ENCODE results near the gene VCAN.
"Not testable (repeated sequence)": the region's sequence is repeated elsewhere in the genome, so short reads cannot be mapped to it uniquely, and the experiment has no call there.

The VCAN gene

GRCh38 chr5:83471405-83472212 lies at the start of gene VCAN:
Gene VCAN (plus strand): TSS chr5:83471744. CDS start chr5:83483519, 11,775 bp downstream.
- DNase-seq, result no peak

GRCh38 chr5:83422284-83422683 lies 49.3 kb upstream of the VCAN start:
- no peak for DNase-seq

GRCh38 chr5:83426855-83427254 lies 44.7 kb upstream of the VCAN start:
- DNase-seq, result no peak

DNA sequence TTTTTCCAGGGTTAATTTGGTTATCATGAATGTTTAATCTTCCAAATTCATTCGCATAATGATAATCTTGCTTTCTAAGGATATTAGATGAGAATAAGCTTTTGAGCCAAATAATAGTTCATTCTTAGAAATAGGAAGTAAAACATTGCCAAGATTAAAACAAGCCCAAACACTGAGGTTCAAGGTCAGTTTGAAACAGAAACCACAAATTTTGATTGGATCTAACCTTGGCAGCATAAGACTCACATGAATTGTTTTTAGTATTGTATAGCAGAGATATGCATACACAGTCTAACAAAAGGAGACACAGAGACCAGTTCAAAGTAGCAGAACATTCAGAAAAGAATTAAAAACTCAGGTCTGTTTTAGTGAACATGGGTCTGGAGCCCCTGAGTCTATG lies 43.4 kb upstream of the VCAN start:
- DNase-seq, result no peak

- DNase-seq, result no peak
Measured at GRCh38 chr5:83428890-83429289, 42.7 kb upstream of the VCAN start.

DNA sequence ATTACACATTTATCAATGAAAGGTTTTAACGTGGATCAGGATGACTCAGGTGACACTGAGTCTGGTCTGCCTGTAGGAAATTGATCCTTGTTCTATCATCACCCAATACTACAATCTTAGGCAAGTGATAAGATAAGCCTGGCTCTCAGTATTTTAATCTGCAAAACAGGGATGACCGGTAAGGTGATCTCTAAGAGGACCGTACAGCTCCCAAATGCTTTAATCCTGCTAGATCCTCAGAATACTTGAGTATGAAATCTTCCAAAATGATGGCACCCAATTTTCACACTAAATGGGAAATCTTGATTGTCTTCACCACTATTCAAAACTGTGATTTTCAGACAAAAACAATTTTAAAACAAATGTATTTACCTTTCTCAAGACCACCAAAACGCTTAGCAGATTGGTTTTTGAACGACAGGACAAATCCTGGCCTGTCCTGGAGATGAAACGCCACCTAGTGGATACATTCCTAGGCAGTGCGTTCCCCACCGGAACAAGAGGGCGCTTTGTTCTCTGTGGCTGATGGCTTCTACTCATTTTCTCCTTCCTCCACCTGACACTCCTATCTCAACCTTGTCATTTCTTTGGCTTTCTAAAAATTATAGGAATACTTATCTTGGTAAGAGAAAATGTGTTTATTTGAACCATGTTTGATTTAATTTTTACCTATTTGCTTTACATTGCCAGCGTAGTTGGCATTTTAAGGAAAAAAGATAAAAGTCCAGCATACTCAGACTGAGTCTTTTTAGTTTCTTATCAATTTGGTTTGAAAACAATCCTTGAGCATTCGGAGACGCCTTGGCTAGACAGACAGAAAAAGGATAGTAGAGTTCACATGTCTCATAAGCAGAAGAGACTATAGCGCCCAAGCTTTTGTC lies 41.2 kb upstream of the VCAN start:
- peak; percentile 16 to 69 for DNase-seq

GRCh38 chr5:83433891-83434290 lies 37.7 kb upstream of the VCAN start:
- no peak for DNase-seq

DNA sequence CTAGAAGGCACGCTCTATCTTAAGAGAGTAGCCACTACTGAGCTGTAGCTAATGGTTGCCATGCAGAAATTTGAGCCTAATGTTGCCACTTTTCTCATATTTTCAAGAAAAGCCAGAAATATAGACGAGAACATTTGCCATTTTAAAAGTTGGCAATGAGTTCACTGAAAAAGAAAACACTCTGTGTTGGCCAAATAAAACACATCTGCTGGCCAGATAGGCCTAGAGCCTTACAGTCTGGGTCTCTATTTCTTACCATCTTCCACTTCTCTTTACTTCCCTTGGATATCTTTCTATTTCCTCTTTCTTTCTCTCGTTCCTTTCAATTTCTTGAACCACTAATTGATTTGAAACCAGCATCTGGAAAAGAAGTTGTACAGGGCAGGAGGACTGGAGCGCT lies 36.6 kb upstream of the VCAN start:
- DNase-seq, result no peak

DNA sequence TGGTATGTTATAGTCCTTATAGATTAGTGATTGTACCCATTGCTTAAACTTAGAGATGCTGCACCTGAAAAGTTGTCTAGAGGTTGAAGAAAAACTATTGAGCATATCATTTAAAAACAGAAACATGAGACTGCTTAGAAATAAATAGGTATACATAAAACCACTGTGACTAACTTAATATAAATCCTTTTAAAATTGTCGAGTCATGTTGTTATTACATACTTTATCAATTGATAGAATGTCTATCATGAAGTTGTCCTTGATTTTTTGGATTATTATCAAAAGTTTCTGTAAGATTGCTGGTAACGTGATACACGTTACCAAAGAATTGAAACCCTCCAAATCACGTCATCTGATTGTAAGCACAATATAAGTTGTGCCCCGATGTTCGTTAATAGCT lies 35.3 kb upstream of the VCAN start:
- no peak for DNase-seq

DNA sequence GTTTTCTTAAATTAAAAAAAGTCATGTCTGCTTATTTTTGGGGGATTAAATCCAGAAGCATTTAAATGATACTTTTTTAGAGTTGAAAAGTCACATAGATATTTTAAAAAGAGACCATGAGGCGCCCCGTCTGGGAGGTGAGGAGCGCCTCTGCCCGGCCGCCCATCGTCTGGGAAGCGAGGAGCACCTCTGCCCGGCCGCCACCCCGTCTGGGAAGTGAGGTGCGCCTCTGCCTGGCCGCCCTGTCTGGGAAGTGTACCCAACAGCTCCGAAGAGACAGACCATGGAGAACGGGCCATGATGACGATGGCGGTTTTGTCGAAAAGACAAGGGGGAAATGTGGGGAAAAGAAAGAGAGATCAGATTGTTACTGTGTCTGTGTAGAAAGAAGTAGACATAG lies 33.8 kb upstream of the VCAN start:
- not testable (repeated sequence) for DNase-seq

DNA sequence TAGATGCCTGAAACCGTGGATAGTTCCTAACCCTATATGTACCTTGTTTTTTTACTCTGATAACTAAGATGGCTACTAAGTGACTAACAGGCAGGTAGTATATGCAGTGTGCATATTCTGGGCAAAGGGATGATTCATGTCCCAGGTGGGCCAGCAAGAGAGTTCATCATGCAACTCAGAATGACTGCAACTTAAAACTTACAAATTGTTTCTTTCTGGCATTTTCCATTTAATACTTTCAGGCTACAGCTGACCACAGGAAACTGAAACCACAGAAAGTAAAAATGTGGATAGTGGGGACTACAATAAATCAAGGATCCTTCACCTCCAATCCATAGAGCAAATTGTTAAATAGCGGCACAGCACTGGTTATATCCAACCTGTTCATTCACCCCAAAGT lies 30.7 kb upstream of the VCAN start:
- no peak for DNase-seq

DNA sequence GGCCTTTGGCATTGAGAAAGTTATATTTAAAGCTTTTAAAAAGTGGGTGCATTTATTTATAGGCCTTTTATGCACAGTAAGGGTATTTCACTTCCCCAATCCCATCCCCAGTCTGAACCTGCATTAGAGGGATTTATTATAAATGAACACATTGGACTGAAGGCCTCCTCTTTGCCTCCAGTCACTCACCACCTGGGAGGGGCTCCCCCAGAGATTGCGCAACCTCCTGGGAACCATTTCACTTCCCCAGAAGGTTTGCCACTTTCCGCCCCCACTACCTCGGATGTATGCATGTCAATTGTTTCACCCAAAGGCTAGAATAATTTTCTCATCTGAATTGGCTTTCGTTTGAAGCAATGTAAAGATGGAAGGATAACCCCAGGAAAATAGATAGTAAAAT lies 29.8 kb upstream of the VCAN start:
- no peak for DNase-seq

DNA sequence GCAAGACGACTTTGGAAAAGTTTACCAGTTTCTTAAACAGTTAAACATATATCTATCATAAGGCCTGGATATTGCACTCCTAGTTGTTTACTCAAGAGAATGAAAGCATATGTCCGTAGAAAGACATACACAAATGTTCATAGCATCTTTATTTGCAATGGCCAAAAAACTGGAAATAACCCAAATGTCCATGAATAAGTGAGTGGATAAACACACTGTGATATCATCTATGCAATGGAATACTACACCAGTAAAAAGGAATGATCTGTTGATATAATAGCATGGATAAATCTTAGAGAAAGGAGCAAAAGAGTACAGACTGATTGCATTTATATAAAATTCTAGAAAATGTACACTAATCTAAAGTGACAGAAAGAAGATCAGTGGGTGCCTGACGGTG lies 28.0 kb upstream of the VCAN start:
- DNase-seq, result no peak

DNA sequence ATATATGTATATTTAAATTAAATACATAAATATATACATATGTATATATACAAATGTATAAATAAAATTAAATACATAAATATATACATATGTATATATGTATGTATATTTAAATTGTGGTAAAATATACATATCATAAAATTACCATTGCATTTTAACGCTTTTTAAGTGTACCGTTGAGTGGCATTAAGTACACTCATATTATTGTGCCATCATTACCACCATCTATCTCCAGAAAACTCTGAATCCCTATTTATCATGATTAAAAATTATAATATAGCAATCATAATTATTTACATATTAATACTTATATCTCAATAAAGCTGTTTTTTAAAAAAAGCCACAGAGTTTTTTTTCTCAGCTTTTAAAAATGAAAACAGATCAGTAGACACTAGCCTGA lies 27.1 kb upstream of the VCAN start:
- DNase-seq, result no peak

- DNase-seq, result no peak
Measured at GRCh38 chr5:83446253-83446947, 25.1 kb upstream of the VCAN start.

DNA sequence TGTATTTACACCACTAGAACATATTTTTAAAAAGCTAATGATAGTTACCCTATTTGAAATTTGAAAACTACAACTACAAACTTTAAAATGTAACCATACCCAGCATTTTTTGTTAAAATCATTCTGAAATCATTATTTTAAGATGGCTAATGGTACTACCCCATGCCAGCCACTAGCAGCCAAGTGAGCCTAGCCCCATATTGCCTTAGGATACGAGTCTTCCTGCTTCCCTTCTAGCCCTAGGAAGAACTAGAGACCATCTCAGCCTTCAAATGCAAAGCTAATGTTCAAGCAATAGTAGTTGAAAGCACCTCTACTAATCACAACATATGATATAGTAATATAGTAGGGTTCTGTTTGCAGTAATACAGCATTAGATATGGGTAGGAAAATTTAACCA lies 24.0 kb upstream of the VCAN start:
- DNase-seq, result no peak

DNA sequence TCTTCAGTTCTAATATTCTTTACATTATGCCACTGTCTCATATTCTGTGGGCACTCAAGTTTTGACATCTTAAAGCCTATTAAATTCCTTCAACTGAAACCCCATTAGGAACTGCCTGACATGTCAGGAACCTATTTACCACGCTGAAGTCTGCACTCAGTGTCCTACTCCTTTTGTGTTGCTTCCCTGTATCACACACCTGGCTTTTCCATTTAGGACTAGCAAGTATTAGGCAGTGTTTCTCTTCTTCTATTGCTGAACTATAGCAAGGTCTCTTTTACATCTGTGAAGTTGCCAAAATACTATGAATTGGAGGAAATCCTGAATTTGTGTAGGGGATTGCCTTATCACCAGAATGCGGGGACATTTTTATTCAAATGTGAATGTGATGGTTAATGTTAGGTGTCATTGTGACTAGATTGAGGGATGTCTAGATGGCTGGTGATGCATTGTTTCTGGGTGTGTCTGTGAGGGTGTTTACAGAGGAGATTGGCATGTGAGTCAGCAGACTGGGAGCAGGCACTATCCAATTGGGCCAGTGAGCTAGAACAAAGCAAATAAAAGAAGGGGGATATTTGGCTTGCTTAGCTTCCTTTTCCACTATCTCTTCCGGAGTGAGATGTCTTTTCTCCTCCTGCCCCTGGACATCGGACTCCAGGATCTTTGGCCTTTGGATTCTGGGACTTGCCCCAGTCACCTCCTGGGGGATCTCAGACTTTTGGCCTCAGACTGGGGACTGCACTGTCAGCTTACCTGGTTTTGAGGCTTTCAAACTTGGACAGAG lies 21.2 kb upstream of the VCAN start:
- no peak for DNase-seq

GRCh38 chr5:83450967-83451248 lies 20.6 kb upstream of the VCAN start:
- DNase-seq, result no peak

DNA sequence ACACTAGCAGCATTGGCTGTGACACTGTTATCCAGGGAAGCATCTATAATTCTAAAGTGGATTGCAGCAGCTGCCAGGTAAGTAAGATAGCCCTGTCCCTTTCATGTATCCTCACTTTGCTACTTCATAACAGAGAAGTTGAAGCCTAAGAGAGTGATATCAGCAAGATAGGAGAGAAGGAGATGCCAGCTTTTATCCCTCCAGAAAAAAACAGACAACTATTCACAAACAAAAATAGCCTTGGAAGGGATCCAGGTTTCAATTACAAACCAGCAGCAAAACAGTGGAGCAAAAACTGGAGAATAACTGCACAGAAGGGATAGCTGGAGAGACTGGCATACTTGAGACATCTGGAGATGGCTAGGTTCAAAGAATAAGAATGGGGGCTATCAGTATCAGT lies 19.6 kb upstream of the VCAN start:
- DNase-seq, result no peak

DNA sequence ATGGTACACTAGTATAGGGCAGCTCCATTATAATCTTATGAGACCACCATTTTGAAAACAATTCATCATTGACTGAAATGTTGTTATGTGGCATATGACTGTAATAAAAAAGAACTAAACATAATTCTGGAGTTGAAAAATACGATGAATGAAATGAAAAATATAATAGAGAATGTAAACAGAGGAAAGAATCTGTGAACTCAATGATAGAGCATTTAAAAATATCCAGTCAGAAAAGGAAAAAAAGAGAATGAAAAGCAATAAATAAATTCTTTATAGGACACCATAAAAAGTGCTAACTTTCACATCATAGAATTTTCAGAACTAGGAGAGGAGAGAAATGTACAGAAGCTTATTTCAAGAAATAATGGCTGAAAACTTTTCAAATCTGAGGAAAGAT lies 17.6 kb upstream of the VCAN start:
- DNase-seq, result no peak

DNA sequence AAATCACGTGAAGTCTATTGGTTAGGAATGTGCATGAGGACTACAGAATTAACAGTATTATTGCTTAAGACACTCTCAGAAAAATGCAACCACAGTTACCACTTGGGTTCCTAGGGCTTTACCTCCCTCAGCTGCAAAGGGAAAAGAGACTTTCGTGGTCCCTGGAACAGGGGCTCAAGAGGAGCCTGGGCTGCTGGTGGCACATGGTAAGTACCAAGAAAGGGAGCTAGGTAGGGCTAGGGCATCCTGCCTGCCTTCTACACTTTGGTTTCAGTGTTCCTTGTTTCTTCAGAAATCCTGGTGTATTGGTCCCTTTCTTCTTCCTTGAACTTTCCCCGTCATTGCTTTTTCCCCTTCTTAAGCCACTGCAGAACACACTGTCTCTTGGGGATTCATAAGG lies 7.3 kb upstream of the VCAN start:
- DNase-seq, result no peak

- no peak for DNase-seq
Measured at GRCh38 chr5:83467371-83468035, 4.0 kb upstream of the VCAN start.

GRCh38 chr5:83469075-83469474 lies 2.5 kb upstream of the VCAN start:
- no peak for DNase-seq
